ENCODE data around the gene SPTBN5.
A peak's percentile ranks its signal among the peaks of the same experiment; 100 is the strongest.

DNA sequence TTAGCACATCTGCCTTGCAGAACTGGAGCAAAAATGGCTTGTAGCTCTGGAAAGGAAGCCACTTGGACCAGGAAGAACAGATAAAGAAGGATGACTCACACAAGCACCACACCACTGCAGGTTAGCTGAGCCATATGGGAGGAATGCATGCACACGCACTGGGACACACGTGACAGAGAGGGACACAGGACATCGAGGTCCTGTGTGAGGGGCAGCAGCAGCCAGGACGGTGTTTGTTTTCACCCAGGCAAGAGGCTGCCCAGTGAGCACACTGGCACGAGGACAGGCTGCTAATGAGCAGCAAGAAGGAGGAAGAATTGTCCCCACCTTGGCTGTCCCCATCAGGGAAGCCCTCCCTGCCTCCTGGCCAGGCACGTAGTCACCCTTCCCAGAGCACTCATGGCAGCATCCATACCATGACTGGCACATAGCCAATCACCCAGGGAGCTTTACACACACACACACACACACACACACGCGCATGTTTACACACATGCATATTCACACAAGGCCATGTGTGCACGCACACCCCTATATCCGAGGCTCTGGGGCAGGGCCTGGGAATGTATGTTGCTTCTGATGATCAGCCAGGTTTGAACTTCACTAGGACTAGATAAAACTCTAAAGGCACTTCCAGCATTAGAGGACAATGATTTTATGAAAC, 24.0 kb upstream of the SPTBN5 start:
- TF ChIP-seq, protein P1, sequence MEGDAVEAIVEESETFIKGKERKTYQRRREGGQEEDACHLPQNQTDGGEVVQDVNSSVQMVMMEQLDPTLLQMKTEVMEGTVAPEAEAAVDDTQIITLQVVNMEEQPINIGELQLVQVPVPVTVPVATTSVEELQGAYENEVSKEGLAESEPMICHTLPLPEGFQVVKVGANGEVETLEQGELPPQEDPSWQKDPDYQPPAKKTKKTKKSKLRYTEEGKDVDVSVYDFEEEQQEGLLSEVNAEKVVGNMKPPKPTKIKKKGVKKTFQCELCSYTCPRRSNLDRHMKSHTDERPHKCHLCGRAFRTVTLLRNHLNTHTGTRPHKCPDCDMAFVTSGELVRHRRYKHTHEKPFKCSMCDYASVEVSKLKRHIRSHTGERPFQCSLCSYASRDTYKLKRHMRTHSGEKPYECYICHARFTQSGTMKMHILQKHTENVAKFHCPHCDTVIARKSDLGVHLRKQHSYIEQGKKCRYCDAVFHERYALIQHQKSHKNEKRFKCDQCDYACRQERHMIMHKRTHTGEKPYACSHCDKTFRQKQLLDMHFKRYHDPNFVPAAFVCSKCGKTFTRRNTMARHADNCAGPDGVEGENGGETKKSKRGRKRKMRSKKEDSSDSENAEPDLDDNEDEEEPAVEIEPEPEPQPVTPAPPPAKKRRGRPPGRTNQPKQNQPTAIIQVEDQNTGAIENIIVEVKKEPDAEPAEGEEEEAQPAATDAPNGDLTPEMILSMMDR (IDR thresholded peaks at IDR 0.05 in 2 of 3, conservative IDR thresholded peaks at IDR 0.05 in 1 of 3; ENCODE audit: borderline replicate concordance in 1 of 3, insufficient read depth in 1 of 3, low read depth in 2 of 3, low read length in 2 of 3): no peak
- TF ChIP-seq YY1 (IDR thresholded peaks at IDR 0.05; ENCODE audit: extremely low read depth, insufficient replicate concordance, low read depth, low read length) (no peak), POLR2A (IDR thresholded peaks at IDR 0.05; ENCODE audit: borderline replicate concordance, extremely low read depth, insufficient read depth, insufficient read length) (no peak), JUND (IDR thresholded peaks at IDR 0.05) (peak; percentile 88), EZH2phosphoT487 (IDR thresholded peaks at IDR 0.05; ENCODE audit: borderline replicate concordance) (no peak), POLR2AphosphoS5 (IDR thresholded peaks at IDR 0.05; ENCODE audit: low read depth, low read length) (peak; percentile 36; the same call in 1 of the 2 replicates), EZH2 (IDR thresholded peaks at IDR 0.05) (no peak), SP1 (IDR thresholded peaks at IDR 0.05; ENCODE audit: low read depth) (peak; percentile 71), CBX3 (IDR thresholded peaks at IDR 0.05; ENCODE audit: low read depth) (peak; percentile 86; the same call in 1 of the 2 replicates)

All from HCT116 (cell line).